NCI-H1048 (cell line): Measurements from ENCODE around the gene ZNHIT2.

Experiments
- DNase-seq: peaks from one replicate; lab custom pipeline; 2025; lab: John Stamatoyannopoulos, UW

ZNHIT2 gene

DNA sequence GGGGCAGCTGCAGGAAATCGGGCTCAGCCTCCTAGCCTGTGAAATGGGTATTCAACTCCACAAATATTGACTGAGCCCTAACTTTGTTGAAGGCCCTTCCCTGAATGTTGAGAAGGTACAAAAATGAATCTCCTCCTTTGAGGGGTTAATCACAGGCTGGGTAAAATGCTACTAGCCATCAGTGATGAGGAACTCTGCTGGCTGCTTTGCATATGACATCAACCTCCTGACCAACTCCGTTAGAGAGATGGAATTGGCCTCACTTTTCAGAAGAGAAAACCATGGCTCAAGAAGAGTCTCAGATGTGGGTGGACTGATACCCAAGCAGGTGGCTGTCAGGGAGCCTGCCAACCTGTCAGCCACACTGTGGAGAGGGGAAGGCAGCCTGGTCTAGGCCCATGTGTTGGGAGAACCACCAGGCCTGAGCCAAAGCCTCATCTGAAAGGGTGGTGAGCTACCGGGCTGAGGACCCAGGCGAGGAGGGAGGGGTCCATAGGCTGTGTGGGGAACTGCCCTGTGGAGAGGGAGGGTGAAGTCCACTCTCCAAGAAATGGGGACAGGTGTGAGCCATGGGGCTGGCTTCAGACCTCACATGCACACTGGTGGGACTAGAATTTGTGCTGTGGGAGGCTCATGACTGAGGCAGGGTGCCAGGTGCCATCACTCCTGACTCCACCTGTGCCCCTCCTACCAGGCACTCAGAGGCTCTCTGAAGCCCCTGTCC, 45.4 kb downstream of the ZNHIT2 start:
- DNase-seq = no peak

DNA sequence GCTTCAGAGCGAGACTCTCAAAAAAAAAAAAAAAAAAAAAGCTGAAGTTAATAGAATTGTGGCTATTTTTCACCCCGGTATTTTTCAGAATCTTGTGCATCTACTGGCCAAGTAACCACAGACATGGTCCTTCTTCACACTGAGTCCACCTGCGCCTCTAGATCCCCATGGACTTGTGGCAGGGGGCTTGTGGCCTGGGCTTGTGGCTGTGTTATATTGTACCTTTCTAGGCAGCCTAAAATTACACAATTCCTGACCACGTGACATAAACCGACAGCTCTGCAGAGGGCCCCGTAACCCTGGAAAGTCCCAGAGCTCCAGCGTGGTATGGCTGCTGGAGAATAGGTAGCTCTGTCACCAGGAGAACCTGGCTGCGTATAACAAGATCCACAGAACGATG, 48.3 kb downstream of the ZNHIT2 start:
- DNase-seq = no peak

DNA sequence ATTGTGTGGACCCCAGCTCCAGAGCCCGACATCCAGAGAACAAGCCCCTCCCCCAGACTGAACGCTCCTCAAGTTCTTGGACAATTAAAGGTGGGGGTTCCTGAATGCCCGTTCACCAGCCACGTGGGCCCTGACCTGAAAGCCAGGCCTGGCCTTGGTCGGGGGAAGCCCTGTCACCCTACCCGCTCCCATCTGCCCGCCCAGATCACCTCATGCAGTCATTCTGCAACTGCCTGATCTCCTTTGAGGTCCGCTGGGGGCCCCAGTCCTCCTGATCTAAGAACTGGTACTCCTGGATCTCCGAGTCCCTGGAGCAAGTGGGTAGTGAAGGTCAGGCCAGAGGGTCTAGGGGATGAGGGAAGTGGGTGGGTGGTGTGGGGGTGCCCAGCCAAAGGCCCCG, 50.1 kb downstream of the ZNHIT2 start:
- DNase-seq = no peak

DNA sequence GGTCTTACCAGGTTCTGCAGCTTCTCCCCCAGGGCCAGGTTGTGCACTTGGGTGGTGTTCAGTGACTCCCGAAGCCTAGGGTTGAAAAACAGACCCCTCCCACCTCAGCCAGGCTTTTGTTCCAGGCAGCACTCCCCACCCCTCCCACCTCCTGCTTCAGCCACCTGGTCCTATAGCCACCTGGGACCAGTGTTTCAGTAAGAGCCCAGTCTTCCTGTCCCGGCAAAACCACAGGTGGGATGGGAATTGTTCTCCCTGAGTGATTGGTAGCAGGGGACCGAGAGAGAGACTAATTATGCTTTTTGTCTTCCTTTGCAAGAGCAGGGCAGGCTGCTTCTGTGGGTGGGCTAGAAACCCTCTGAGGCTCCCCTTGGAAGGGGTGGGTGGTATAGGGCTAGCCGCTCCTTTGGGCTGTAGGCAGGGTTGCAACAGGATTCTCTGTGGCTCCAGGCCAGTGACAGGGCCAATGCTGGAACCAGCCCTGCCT, 50.7 kb downstream of the ZNHIT2 start:
- DNase-seq = no peak
